SK-N-SH treated with all-trans-retinoic acid at 6 μM for 48 hours (cell line): ENCODE measurements around the gene LRRC38.

Experiments
- ATAC-seq: fragments of 200-7000 bp; cut with Tn5 transposase; 3 replicates; pipeline ENCODE4 v1.9.1; 2020; ENCODE audit warnings: mild to moderate bottlenecking, moderate library complexity
- ARNTL ChIP-seq: fragments of 450-650 bp; formaldehyde crosslinking; IDR thresholded peaks from 2 replicates; pipeline ENCODE4 v1.5.0; 2020; ENCODE audit warnings: low read depth, mild to moderate bottlenecking, moderate library complexity, borderline replicate concordance
- BACH2 ChIP-seq: fragments of 250-450 bp; sonication (Bioruptor Pico); IDR thresholded peaks from 2 replicates; pipeline ENCODE4 v1.9.0; 2021; ENCODE audit warnings: mild to moderate bottlenecking, borderline replicate concordance
- CSDC2 ChIP-seq: fragments of 250-450 bp; sonication (Bioruptor Pico); IDR thresholded peaks from 2 replicates; pipeline ENCODE4 v1.5.0; 2020; ENCODE audit warnings: mild to moderate bottlenecking, moderate library complexity
- ESRRG ChIP-seq: fragments of 250-450 bp; sonication (Bioruptor Pico); IDR thresholded peaks from 2 replicates; pipeline ENCODE4 v1.6.1; 2021; ENCODE audit warnings: mild to moderate bottlenecking
- GLIS3 ChIP-seq: fragments of 250-450 bp; sonication (Bioruptor Pico); IDR thresholded peaks from 2 replicates; pipeline ENCODE4 v1.5.0; 2020; ENCODE audit warnings: mild to moderate bottlenecking, moderate library complexity
- ISL1 ChIP-seq: fragments of 250-450 bp; sonication (Bioruptor Pico); IDR thresholded peaks from 2 replicates; pipeline ENCODE4 v2.1.2; 2022; ENCODE audit warnings: mild to moderate bottlenecking, moderate library complexity
- OSR1 ChIP-seq: fragments of 250-450 bp; sonication (Bioruptor Pico); IDR thresholded peaks from 2 replicates; pipeline ENCODE4 v1.8.0; 2022; ENCODE audit warnings: moderate library complexity, mild to moderate bottlenecking, inconsistent platforms
- PPARA ChIP-seq: fragments of 250-450 bp; sonication (Bioruptor Pico); IDR thresholded peaks from 2 replicates; pipeline ENCODE4 v1.5.0; 2020; ENCODE audit warnings: mild to moderate bottlenecking, borderline replicate concordance
- RARB ChIP-seq: fragments of 250-450 bp; sonication (Bioruptor Pico); IDR thresholded peaks from 2 replicates; pipeline ENCODE4 v1.8.0; 2021; ENCODE audit warnings: mild to moderate bottlenecking, moderate library complexity
- SNAI2 ChIP-seq: fragments of 250-450 bp; sonication (Bioruptor Pico); IDR thresholded peaks from 2 replicates; pipeline ENCODE4 v1.5.0; 2020; ENCODE audit warnings: mild to moderate bottlenecking, moderate library complexity
- TCF4 ChIP-seq: fragments of 250-450 bp; sonication (Bioruptor Pico); IDR thresholded peaks from 2 replicates; pipeline ENCODE4 v1.8.0; 2021; ENCODE audit warnings: mild to moderate bottlenecking, moderate library complexity, borderline replicate concordance
- TOX ChIP-seq: fragments of 250-450 bp; sonication (Bioruptor Pico); IDR thresholded peaks from 2 replicates; pipeline ENCODE4 v1.8.0; 2021; ENCODE audit warnings: mild to moderate bottlenecking, moderate library complexity, borderline replicate concordance
- ZC3H10 ChIP-seq: fragments of 250-450 bp; sonication (Bioruptor Pico); IDR thresholded peaks from 2 replicates; pipeline ENCODE4 v1.5.1; 2021; ENCODE audit warnings: mild to moderate bottlenecking, moderate library complexity
- ZFP3 ChIP-seq: fragments of 250-450 bp; sonication (Bioruptor Pico); IDR thresholded peaks from 2 replicates; pipeline ENCODE4 v1.5.0; 2020; ENCODE audit warnings: mild to moderate bottlenecking, moderate library complexity
- ZFP30 ChIP-seq: fragments of 450-650 bp; formaldehyde crosslinking; IDR thresholded peaks from 2 replicates; pipeline ENCODE4 v1.5.0; 2022; ENCODE audit warnings: mild to moderate bottlenecking, moderate library complexity
- ZNF565 ChIP-seq: fragments of 450-650 bp; formaldehyde crosslinking; conservative IDR thresholded peaks from 2 replicates; pipeline ENCODE4 v1.5.0; 2020; ENCODE audit warnings: low read depth, mild to moderate bottlenecking, moderate library complexity
- ZNF70 ChIP-seq: fragments of 450-650 bp; formaldehyde crosslinking; IDR thresholded peaks from 2 replicates; pipeline ENCODE4 v1.5.0; 2020; ENCODE audit warnings: mild to moderate bottlenecking, moderate library complexity
- ZNF8 ChIP-seq: fragments of 450-650 bp; formaldehyde crosslinking; IDR thresholded peaks from 2 replicates; pipeline ENCODE4 v1.5.0; 2020; ENCODE audit warnings: mild to moderate bottlenecking, moderate library complexity
- TF ChIP-seq, protein P1 (sequence below): fragments of 250-450 bp; sonication (Bioruptor Pico); IDR thresholded peaks from 2 replicates; pipeline ENCODE4 v1.8.0; 2021; ENCODE audit warnings: low read depth, mild to moderate bottlenecking, moderate library complexity, borderline replicate concordance
- TF ChIP-seq, protein P2 (sequence below): fragments of 250-450 bp; sonication (Bioruptor Pico); IDR thresholded peaks from 2 replicates; pipeline ENCODE4 v1.5.1; 2021; ENCODE audit warnings: mild to moderate bottlenecking, moderate library complexity
- TF ChIP-seq, protein P3 (sequence below): fragments of 250-450 bp; sonication (Bioruptor Pico); IDR thresholded peaks from 2 replicates; pipeline ENCODE4 v1.5.1; 2020; ENCODE audit warnings: low read depth, mild to moderate bottlenecking, moderate library complexity
- TF ChIP-seq, protein P4 (sequence below): fragments of 250-450 bp; sonication (Bioruptor Pico); IDR thresholded peaks from 2 replicates; pipeline ENCODE4 v1.5.0; 2020; ENCODE audit warnings: mild to moderate bottlenecking, moderate library complexity

Gene LRRC38

DNA sequence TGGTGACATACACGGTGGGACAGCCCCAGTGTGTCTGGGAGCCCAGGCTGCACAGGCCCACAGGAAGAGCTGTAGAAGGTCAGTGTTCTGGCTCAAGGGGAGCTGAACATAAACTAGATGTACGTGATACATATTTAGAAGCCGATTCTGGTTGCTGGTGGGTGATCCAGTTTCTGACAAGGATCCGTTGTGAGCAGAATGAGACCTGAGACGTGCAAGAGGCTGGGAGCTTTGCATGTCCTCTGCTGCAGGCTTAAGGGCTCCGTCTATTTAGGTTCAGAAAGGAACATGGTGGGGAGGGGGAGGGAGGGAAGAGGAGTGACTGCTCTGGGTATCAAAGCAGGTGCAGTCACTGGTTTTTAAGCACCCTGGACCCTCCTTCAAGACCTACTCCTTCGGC is 18.6 kb downstream of the LRRC38 start:
- TF ChIP-seq, protein P1, sequence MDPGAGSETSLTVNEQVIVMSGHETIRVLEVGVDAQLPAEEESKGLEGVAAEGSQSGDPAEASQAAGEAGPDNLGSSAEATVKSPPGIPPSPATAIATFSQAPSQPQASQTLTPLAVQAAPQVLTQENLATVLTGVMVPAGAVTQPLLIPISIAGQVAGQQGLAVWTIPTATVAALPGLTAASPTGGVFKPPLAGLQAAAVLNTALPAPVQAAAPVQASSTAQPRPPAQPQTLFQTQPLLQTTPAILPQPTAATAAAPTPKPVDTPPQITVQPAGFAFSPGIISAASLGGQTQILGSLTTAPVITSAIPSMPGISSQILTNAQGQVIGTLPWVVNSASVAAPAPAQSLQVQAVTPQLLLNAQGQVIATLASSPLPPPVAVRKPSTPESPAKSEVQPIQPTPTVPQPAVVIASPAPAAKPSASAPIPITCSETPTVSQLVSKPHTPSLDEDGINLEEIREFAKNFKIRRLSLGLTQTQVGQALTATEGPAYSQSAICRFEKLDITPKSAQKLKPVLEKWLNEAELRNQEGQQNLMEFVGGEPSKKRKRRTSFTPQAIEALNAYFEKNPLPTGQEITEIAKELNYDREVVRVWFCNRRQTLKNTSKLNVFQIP (CRISPR knock-in tag): no peak
- TF ChIP-seq OSR1 (CRISPR knock-in tag) (no peak), ARNTL (CRISPR knock-in tag) (no peak), ZFP30 (CRISPR knock-in tag) (no peak), ZNF70 (no peak), SNAI2 (CRISPR knock-in tag) (no peak), ZFP3 (CRISPR knock-in tag) (no peak), BACH2 (no peak), TCF4 (CRISPR knock-in tag) (no peak), PPARA (CRISPR knock-in tag) (no peak), CSDC2 (CRISPR knock-in tag) (no peak), ZC3H10 (CRISPR knock-in tag) (no peak), ZNF8 (CRISPR knock-in tag) (no peak), RARB (CRISPR knock-in tag) (no peak), GLIS3 (CRISPR knock-in tag) (no peak), TOX (CRISPR knock-in tag) (no peak), ISL1 (CRISPR knock-in tag) (no peak)
- TF ChIP-seq, protein P2, sequence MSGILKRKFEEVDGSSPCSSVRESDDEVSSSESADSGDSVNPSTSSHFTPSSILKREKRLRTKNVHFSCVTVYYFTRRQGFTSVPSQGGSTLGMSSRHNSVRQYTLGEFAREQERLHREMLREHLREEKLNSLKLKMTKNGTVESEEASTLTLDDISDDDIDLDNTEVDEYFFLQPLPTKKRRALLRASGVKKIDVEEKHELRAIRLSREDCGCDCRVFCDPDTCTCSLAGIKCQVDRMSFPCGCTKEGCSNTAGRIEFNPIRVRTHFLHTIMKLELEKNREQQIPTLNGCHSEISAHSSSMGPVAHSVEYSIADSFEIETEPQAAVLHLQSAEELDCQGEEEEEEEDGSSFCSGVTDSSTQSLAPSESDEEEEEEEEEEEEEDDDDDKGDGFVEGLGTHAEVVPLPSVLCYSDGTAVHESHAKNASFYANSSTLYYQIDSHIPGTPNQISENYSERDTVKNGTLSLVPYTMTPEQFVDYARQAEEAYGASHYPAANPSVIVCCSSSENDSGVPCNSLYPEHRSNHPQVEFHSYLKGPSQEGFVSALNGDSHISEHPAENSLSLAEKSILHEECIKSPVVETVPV (CRISPR knock-in tag): no peak
- TF ChIP-seq, protein P3, sequence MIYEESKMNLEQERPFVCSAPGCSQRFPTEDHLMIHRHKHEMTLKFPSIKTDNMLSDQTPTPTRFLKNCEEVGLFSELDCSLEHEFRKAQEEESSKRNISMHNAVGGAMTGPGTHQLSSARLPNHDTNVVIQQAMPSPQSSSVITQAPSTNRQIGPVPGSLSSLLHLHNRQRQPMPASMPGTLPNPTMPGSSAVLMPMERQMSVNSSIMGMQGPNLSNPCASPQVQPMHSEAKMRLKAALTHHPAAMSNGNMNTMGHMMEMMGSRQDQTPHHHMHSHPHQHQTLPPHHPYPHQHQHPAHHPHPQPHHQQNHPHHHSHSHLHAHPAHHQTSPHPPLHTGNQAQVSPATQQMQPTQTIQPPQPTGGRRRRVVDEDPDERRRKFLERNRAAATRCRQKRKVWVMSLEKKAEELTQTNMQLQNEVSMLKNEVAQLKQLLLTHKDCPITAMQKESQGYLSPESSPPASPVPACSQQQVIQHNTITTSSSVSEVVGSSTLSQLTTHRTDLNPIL: no peak
- TF ChIP-seq, protein P4, sequence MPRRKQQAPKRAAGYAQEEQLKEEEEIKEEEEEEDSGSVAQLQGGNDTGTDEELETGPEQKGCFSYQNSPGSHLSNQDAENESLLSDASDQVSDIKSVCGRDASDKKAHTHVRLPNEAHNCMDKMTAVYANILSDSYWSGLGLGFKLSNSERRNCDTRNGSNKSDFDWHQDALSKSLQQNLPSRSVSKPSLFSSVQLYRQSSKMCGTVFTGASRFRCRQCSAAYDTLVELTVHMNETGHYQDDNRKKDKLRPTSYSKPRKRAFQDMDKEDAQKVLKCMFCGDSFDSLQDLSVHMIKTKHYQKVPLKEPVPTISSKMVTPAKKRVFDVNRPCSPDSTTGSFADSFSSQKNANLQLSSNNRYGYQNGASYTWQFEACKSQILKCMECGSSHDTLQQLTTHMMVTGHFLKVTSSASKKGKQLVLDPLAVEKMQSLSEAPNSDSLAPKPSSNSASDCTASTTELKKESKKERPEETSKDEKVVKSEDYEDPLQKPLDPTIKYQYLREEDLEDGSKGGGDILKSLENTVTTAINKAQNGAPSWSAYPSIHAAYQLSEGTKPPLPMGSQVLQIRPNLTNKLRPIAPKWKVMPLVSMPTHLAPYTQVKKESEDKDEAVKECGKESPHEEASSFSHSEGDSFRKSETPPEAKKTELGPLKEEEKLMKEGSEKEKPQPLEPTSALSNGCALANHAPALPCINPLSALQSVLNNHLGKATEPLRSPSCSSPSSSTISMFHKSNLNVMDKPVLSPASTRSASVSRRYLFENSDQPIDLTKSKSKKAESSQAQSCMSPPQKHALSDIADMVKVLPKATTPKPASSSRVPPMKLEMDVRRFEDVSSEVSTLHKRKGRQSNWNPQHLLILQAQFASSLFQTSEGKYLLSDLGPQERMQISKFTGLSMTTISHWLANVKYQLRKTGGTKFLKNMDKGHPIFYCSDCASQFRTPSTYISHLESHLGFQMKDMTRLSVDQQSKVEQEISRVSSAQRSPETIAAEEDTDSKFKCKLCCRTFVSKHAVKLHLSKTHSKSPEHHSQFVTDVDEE (CRISPR knock-in tag): no peak
- no peak for ATAC-seq

DNA sequence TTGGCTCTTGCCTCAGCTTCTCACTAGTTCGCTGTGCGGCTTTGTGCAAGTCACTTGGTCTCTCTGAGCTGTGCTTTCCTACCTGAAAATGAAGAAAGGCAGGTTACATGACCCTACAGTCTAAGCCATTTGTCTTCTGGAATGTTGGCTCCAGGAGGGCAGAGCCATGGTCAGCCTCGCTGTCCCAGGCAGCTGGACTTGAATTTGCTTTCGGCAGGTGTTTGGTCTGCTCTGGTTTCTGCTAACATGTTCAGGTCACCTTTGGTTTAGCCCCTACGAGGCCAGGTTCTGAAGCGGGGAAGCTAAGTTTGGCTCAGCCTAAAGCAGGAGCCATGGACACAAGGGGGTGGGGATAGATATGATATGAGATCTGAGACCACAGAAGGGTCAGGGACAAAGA is 19.1 kb downstream of the LRRC38 start:
- no peak for TF ChIP-seq ZC3H10 (CRISPR knock-in tag)
- no peak for TF ChIP-seq GLIS3 (CRISPR knock-in tag)
- TF ChIP-seq ZFP30 (CRISPR knock-in tag): no peak
- TF ChIP-seq ESRRG (CRISPR knock-in tag): no peak
- TF ChIP-seq, protein P1 (CRISPR knock-in tag): no peak
- TF ChIP-seq TCF4 (CRISPR knock-in tag): no peak
- TF ChIP-seq, protein P4 (CRISPR knock-in tag): no peak
- TF ChIP-seq CSDC2 (CRISPR knock-in tag): no peak
- TF ChIP-seq ARNTL (CRISPR knock-in tag): no peak
- TF ChIP-seq PPARA (CRISPR knock-in tag): no peak
- no peak for TF ChIP-seq ZNF70
- TF ChIP-seq, protein P2 (CRISPR knock-in tag): no peak
- TF ChIP-seq SNAI2 (CRISPR knock-in tag): no peak
- TF ChIP-seq ISL1 (CRISPR knock-in tag): no peak
- TF ChIP-seq, protein P3: no peak
- TF ChIP-seq RARB (CRISPR knock-in tag): no peak
- TF ChIP-seq ZNF8 (CRISPR knock-in tag): no peak
- TF ChIP-seq ZNF565 (CRISPR knock-in tag): no peak
- TF ChIP-seq OSR1 (CRISPR knock-in tag): no peak
- TF ChIP-seq TOX (CRISPR knock-in tag): no peak
- no peak for ATAC-seq
